Stimulated activated CD4-positive, alpha-beta T cell treated with anti-CD3 and anti-CD28 coated beads, Interleukin-15, amount 100 ng/mL, for 1 hour (primary cell): ENCODE measurements around the gene PLCL2.

ENCODE experiments used
- DNase-seq, 2 donors: peaks; one replicate each; pipeline ENCODE4 v3.0.0-alpha.2; 2020; ENCODE audit warnings: low read depth in 1 of 2, low spot score in 1 of 2

The PLCL2 gene

DNA sequence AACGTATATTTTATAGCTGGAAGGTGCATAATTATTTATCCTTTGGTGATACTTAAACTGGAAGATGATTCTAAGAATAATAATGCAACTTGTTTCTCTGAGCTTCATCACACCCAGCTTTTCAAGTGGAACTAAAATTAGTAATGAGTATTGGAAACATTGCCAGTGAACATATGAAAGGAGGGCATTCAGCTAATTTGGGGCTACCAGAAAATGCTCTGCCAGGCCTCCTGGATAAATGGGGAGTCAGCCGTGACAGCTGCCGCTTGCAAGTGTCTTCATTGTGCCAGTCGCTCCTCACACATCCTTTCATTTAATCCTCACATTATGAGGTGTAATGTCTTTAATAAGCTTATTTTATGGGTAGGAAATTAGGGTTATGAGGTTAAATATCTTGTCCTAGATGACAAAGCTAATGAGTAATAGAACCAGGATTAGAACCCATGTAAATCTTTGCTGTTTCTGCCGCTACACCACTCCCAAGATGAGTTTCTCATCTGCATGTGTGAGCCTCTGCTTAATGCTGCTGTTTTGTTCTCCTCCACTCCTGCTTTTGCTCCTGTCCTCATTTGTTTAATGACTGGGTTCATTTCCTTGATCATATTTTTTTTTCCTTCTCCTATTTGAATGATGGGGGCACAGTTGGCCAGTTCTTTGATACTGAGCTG lies 155.7 kb downstream of the PLCL2 start:
- no peak for DNase-seq

DNA sequence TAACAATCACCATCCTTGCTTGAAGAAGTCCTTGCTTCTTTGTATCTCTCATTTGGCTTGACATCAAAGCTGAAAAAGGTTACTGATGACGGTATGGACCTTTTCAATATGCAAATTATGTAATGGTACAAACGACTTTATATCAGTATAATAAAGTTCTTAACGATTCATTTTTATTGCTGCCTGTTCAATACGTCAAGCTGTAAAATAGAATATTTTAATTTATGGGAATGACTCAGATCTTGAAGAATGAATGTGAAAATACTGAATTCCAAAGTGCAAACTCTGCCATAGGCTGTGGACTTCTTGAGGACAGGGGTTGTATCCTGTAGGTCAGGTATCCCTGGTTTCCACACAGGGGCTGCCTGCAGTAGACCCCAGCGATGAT lies 156.2 kb downstream of the PLCL2 start:
- no peak for DNase-seq

DNA sequence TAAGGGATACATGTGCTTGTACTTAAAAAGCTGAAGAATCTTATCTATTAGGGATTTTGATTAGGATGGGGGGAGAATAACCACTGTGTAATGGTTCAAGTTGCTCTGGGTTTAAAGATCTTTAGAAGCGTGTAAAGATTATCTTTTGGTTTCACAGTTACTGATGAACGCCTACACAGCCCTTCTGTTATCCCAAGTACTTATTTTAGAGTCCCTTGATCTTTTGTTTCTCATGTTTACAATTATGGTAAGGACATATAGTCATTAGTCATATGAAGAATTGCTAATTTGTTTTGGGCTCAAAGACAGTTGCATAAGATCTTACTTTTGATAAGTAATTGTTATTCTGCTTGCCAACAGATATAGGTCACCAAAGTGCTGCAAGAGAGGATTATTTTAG lies 160.1 kb downstream of the PLCL2 start:
- DNase-seq = no peak

GRCh38 chr3:17045705-17046104 lies 160.9 kb downstream of the PLCL2 start:
- no peak for DNase-seq

GRCh38 chr3:17046623-17047022 lies 161.9 kb downstream of the PLCL2 start:
- no peak for DNase-seq

DNA sequence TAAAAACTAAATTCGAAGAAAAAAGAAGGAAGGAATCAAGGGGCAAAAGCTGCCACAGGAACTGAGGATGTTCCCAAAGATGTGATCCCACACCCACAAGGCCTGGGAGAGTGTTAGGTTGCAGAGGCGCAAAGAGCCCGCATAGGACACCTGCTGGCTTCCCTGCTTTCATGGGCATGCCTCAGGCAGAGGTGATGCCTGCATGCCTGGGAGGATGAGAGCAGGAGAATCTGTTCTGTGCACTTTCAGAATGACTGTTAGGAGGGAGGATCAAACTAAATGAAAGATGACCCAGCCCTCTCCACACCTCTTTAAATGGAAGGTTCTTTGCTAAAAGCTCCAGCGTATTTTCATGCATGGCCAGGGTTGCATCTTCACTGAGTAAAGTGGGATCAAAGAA lies 162.4 kb downstream of the PLCL2 start:
- DNase-seq = no peak

DNA sequence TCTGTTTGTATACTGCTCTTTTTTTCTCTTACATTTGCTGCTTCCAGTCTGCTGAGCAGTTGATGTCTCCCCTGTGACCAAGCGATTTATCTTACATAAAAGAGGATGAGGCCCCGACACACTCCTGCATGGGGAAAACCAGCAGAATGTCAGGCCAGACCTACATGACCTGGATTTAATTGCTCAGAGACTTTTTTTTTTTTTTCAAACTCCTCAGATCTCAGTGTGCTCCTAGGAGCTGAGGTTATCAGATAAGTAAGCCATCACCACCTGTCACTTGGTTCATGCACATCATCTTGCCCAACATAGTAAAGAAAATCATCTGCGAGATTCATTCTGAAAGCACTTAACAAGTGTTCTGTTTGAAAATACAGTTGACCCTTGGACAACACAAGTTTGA lies 163.1 kb downstream of the PLCL2 start:
- DNase-seq = no peak

DNA sequence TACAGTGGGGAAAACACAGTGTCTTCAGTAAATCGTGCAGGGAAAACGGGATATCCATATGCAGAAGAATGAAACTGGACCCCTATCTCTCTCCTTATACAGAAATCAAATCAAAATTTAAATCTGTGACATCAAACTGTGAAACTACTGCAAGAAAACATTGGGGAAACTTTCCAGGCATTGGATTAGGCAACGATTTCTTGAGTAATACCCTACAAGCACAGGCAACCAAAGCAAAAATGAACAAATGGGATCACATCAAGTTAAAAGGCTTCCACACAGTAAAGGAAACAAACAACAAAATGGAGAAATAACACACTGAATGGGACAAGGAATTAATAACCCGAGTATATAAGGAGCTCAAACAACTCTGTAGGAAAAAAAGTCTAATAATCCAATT lies 165.3 kb downstream of the PLCL2 start:
- no peak for DNase-seq

GRCh38 chr3:17050506-17050905 lies 165.8 kb downstream of the PLCL2 start:
- no peak for DNase-seq

DNA sequence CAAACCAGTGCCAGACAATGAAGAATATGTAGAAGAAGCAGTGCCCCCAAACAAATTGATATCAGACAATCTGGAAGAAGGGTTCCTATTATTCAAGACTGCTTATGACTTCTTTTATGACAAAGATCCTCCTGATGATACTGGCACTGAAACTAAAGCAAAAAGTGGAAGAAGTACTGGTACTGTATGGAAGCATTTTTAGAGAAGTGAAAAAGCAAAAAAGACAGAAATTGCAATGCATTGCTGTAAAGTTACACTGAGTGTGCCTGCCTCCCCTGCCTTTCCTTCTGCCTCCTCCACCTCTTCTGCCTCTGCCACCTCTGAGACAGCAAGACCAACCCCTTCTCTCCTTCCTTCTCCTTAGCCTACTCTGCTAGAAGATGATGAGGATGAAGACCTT lies 167.6 kb downstream of the PLCL2 start:
- no peak for DNase-seq

DNA sequence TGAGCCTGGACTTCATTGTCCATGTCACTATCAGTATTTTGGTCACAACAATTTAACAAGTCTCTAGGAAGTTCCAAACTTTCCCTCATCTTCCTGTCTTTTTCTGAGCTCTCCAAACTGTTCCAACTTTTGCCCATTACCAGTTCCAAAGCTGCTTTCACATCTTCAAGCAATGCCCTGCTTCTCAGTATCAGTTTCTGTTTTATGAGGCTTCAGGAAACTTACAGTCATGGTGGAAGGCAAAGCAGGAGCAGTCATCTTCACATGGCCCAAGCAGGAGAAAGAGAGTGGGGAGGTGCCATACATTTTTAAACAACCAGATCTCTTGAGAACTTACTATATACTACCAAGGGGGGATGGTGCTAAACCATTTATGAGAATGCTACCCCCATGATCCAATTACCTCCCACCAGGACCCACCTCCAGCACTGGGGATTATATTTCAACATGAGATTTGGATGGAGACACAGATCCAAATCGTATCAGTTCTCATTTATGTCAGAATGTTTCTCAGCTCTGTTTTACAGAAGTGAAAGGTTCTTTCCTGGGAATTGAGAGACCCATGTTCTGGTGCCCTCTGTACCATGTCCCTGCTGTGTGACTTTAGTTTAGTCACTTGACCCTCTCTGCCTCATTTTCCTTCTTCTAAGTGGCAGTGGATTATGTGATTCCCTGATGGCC lies 169.7 kb downstream of the PLCL2 start:
- DNase-seq = no peak

DNA sequence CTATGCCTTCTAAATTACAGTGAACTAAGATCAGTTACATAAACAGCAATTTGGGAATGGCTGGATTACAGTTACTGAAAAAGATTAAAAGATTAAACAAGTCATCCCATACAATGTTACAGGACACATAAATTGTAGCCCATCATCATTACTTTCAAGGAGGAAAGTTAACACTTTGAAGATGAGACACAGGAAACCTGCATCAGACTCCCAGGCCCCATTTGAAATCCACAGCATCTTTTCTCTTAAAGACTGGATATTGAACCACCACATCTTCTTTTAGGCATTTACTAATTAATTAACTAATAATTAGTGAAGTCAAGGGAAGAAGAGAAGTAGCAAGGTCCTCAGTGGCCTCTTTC lies 170.2 kb downstream of the PLCL2 start:
- no peak for DNase-seq

- no peak for DNase-seq
These were observed 170.9 kb downstream of the PLCL2 start for GRCh38 chr3:17055374-17056276.

- DNase-seq = no peak
These were observed 172.6 kb downstream of the PLCL2 start for GRCh38 chr3:17057321-17057720.

DNA sequence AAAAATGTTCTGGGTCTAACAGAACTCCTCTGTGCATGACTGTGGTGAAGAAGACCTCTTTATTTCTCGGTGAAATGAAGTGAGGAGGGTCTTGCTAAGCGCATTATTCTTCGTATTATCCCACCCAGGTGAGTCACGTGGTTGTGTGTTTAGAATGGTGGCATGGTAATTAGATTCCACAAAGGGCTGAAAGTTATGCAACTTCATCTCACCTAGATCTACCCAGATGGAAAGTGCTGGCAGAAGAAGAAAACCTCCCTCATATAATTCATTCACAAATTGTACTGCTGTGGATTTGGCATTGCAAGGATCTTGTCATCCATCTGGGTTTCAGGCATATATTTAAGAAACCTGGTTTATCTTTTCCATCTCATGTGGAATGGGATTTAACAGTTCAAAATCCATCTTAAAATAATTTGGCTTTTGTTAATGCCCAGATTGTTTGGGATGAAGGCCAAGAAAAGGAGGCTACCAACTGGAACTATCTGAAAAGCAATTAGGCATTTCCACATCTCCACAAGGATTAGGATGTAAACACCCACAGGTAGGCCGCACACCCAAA lies 175.3 kb downstream of the PLCL2 start:
- no peak for DNase-seq

GRCh38 chr3:17061005-17061404 lies 176.2 kb downstream of the PLCL2 start:
- no peak for DNase-seq

DNA sequence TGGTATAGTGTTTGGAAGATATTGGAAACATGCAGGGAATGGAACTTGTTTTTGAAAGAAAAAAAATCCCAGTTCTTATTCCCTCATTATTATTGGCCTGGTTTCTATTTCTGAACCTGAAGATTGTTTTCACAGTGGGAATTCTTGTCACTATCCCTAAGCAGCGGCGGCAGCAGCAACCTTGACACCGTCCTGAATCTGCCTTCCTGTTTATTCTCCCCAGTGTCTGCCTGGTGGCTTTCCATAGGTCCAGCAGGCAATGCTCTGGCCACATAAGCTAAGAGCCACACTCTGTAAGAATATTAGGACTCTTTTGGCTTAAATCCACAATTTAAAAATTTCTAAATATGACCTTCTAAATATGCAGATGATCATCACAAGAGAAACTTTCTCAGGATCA lies 178.0 kb downstream of the PLCL2 start:
- DNase-seq = no peak

DNA sequence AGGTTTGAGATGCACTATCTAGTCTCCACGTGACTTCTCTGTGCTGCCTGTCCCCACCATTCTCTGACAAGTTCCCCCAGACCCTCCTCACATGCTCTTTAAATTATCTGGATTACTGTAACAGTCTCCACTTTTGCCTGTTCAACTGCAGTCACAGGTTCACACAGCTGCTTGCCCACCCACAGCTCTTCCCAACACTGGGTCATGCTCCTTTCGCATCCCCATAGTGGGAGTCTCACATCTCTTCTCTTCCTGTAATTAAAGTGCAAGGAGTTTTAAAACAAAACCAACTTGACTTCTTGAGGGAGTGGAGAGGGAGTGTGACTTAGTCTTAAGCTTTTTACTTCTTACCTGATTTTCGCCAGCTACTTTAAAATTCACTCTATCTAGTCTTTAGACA lies 178.8 kb downstream of the PLCL2 start:
- no peak for DNase-seq

- no peak for DNase-seq
These were observed 180.6 kb downstream of the PLCL2 start for GRCh38 chr3:17065315-17065714.

DNA sequence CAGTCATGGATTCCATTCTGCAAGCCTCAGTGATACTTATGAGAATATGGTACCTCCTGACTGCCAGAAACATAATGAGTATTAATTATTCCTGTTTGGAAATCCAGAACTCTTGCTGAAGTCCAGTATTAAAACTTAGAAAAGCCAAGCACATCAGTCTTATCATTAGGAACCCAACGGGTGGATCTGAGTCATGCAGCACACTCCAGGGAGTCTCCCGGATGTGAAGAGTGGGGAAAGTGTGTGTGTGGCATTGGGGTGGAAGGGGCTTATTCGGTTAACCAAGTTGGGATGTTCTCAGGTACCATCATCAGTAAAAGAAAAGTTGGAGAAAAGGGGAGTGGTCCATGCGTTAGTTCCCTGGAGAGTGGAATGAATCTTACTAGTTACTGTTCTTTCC lies 181.1 kb downstream of the PLCL2 start:
- DNase-seq = no peak

DNA sequence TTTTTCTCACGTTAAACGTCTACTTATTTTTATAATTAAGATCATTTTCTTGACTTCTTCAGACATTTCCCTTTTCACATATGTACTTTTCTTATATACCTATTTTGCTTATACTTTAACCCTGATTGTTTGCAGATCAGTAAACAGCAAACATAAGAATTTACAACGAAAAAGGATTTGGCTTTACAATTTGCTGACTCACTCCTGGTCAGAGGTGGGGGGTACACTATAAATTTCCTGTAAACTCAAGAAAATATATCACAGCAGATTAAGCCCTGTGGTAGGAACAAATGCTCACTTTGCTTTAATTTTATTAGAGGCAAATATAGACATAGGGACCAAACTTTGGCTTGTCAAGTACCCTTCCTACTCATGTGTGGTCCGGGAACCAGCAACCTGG lies 185.0 kb downstream of the PLCL2 start:
- DNase-seq = no peak
